Measurements from ENCODE around the gene ANKMY2.
"Not testable (repeated sequence)": the region's sequence is repeated elsewhere in the genome, so short reads cannot be mapped to it uniquely, and the experiment has no call there.

ANKMY2 gene

DNA sequence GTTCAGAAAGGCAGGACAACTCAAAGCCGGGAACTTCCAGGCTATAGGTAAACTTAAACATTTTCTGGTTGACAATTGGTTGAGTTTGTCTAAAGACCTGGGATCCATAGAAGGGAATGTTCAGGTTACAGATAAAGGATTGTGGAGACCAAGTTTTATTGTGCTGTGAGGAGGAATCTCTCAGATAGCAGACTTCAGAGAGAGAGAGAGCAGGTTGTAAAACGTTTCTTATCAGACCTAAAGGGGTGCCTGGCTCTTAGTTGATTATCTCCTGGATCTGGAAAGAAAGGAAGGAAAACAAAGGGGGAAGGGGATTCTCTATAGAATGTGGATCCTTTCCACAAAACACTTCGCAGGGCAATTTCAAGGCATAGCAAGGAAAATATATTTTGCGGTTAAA is 50.0 kb downstream of the ANKMY2 start:
- H3K36me3 Mint-ChIP-seq (ENCODE audit: insufficient read depth); ATAC-seq (replicated peaks); DNase-seq; H3K4me1 Mint-ChIP-seq (ENCODE audit: low read depth in 2 of 2); H3K9me3 Mint-ChIP-seq; H3K4me3 Mint-ChIP-seq; H3K27ac Mint-ChIP-seq; H3K27me3 Mint-ChIP-seq: not testable (repeated sequence)

DNA sequence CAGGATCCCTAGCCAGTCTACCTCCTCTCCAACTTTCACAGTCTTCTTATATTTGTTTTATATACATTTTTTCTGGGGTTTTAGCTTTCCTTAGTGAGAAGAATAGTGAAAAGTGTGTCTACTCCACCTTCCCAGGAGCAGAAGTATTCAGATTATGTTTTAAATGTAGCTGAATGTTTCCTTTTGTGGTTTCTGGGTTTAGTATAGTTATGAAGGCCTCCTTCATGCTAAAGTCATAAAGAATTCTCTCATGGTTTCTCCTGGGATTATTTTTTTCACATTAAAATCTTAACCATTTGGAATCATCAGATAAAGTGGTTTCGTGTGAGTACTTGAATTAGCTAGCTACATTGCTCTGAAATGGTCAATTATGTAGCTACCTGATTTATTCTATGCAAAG is 50.9 kb downstream of the ANKMY2 start:
- ATAC-seq (replicated peaks) (no peak), DNase-seq (no peak)
- no peaks in the 10 kb centered on the region for H3K9me3 Mint-ChIP-seq
- no peak overlapping the region for H3K4me3 Mint-ChIP-seq
- no peaks in the 10 kb centered on the region for H3K36me3 Mint-ChIP-seq (ENCODE audit: insufficient read depth)
- no peaks in the 10 kb centered on the region for H3K4me1 Mint-ChIP-seq (ENCODE audit: low read depth in 2 of 2)
- H3K27ac Mint-ChIP-seq = no peak overlapping the region
- no peaks in the 10 kb centered on the region for H3K27me3 Mint-ChIP-seq

DNA sequence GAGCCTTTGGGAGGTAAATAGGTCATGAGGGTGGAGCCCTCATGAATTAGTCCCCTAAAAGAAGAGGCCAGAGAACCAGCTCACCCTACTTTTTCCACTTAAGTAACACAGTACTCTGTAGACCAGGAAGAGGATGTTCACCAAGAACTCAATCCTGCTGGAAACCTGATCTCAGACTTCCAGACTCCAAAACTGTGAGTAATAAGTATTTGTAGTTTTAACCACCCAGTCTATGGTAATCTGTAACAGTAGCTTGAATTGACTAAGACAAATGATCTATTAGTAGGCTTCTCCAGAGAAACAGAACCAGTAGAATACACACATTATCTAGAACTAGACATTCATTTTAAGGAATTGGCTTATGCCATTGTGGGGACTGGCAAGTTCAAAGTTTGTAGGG is 51.5 kb downstream of the ANKMY2 start:
- DNase-seq (no peak), ATAC-seq (replicated peaks) (no peak)
- Mint-ChIP-seq H3K9me3 (no peaks in the 10 kb centered on the region), H3K27me3 (no peaks in the 10 kb centered on the region), H3K4me1 (ENCODE audit: low read depth in 2 of 2) (no peaks in the 10 kb centered on the region), H3K27ac (no peak overlapping the region), H3K4me3 (no peak overlapping the region), H3K36me3 (ENCODE audit: insufficient read depth) (no peaks in the 10 kb centered on the region)

DNA sequence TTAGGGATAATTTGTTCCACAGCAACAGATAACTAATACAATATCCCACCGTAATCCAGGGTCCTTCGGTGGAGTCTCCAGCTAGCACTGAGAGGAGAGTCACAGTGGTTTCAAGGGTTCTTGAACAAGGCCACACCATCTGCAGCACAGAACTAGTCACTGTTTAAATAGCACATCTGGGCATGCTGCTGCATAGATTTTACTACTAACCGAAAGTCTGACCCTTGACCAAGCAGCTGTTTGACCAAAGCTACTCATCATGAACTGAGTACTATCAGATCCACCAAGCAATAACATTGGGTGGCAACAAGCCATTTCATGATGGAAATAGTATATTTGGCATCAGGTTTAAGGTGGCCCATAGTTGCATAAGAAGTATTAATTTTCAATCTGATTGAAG is 53.2 kb downstream of the ANKMY2 start:
- DNase-seq (no peak), ATAC-seq (replicated peaks) (no peak)
- Mint-ChIP-seq H3K4me3 (no peak overlapping the region), H3K27me3 (no peaks in the 10 kb centered on the region), H3K27ac (no peak overlapping the region), H3K36me3 (ENCODE audit: insufficient read depth) (no peaks in the 10 kb centered on the region), H3K9me3 (no peaks in the 10 kb centered on the region), H3K4me1 (ENCODE audit: low read depth in 2 of 2) (no peaks in the 10 kb centered on the region)

DNA sequence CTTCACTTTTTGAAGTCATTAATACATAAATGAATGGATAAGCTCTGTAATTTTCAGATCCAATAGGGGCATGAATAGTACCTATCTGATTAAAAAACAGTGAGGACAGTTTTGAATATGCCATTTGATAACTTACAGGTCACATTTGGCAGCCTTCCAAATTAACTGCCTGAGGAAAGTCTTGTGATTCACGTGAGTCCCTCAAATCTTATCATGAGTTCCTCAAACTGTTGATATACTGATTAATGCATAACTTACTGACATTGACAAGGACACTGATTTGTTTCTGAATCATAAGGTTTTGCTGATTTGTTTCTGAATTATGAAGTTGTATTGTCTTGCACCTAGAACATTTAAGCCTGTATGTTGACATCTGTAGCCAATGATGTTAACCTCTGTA is 55.1 kb downstream of the ANKMY2 start:
- H3K27me3 Mint-ChIP-seq = peaks cover 0 to 10% of the 10 kb centered on the region in 2 donors
- no peaks in the 10 kb centered on the region for H3K36me3 Mint-ChIP-seq (ENCODE audit: insufficient read depth)
- DNase-seq (no peak), ATAC-seq (replicated peaks) (no peak)
- no peaks in the 10 kb centered on the region for H3K9me3 Mint-ChIP-seq
- no peak overlapping the region for H3K4me3 Mint-ChIP-seq
- no peak overlapping the region for H3K27ac Mint-ChIP-seq
- no peaks in the 10 kb centered on the region for H3K4me1 Mint-ChIP-seq (ENCODE audit: low read depth in 2 of 2)

DNA sequence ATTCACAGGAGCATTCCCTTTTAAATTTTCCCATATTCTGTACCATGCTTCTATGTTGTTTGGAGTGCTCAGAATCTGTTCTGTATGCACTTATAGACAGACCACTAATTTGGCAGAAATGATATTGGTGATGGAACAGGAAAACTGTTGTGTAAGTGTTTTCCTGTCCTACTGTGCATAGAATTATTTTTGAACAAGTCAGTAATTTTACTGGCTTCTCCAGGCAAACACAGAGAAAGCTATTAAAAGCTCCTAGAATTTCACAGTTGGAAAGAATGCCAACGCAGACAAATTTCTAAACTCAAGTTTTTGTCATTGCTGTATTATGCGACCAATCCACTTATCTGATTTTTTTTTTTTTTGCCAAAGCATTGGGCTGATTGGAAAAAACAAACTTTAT is 55.7 kb downstream of the ANKMY2 start:
- Mint-ChIP-seq H3K36me3 (ENCODE audit: insufficient read depth) (no peaks in the 10 kb centered on the region), H3K4me1 (ENCODE audit: low read depth in 2 of 2) (no peaks in the 10 kb centered on the region), H3K27me3 (peaks cover 0 to 16% of the 10 kb centered on the region in 2 donors), H3K4me3 (no peak overlapping the region), H3K27ac (no peak overlapping the region), H3K9me3 (no peaks in the 10 kb centered on the region)
- DNase-seq (no peak), ATAC-seq (replicated peaks) (no peak)

DNA sequence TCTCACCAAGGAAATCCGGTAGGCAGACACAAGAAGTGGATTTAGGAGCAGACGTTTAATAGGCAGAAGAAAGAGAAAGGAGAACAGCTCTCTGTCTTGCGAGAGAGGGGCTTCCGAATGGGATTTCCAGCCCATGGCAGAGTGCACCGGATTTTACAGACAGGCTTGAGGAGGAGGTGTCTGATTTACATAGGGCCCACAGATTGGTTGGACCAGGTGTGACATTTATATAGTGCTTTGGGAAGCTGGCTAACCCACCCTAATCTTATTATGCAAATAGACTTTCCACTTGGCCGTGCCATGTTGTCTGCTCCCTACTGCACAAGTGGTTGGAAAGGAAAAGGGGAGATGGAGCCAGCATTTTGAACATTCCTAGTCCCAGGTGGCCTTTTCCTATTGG is 57.8 kb downstream of the ANKMY2 start:
- H3K9me3 Mint-ChIP-seq = no peaks in the 10 kb centered on the region
- no peak overlapping the region for H3K27ac Mint-ChIP-seq
- ATAC-seq (replicated peaks) (no peak), DNase-seq (no peak)
- H3K36me3 Mint-ChIP-seq (ENCODE audit: insufficient read depth) = no peaks in the 10 kb centered on the region
- H3K4me3 Mint-ChIP-seq = no peak overlapping the region
- peaks cover 12 to 34% of the 10 kb centered on the region in 2 donors for H3K27me3 Mint-ChIP-seq
- no peaks in the 10 kb centered on the region for H3K4me1 Mint-ChIP-seq (ENCODE audit: low read depth in 2 of 2)

DNA sequence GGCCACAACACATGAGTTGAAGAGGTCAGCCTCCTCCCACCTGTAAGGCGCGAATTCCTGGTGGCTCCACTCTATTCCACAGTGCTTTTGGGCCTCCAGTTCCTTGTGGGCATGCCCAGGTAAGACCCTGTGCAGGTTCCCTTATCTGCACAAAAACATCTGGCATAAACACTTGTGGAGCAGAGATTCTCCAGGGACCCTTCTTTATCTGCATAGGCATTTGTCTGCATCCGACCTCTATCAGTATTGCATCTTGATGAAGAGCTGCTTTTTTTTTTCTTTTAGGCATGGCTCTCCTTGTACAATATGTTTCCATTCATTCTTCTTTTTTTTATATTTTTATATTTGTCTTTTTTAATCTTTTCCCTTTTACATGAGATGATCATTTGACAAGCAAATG is 58.4 kb downstream of the ANKMY2 start:
- H3K27me3 Mint-ChIP-seq = peaks cover 12 to 34% of the 10 kb centered on the region in 2 donors
- H3K27ac Mint-ChIP-seq = no peak overlapping the region
- H3K4me1 Mint-ChIP-seq (ENCODE audit: low read depth in 2 of 2) = no peaks in the 10 kb centered on the region
- H3K4me3 Mint-ChIP-seq = no peak overlapping the region
- no peaks in the 10 kb centered on the region for H3K9me3 Mint-ChIP-seq
- DNase-seq (no peak), ATAC-seq (replicated peaks) (no peak)
- no peaks in the 10 kb centered on the region for H3K36me3 Mint-ChIP-seq (ENCODE audit: insufficient read depth)

DNA sequence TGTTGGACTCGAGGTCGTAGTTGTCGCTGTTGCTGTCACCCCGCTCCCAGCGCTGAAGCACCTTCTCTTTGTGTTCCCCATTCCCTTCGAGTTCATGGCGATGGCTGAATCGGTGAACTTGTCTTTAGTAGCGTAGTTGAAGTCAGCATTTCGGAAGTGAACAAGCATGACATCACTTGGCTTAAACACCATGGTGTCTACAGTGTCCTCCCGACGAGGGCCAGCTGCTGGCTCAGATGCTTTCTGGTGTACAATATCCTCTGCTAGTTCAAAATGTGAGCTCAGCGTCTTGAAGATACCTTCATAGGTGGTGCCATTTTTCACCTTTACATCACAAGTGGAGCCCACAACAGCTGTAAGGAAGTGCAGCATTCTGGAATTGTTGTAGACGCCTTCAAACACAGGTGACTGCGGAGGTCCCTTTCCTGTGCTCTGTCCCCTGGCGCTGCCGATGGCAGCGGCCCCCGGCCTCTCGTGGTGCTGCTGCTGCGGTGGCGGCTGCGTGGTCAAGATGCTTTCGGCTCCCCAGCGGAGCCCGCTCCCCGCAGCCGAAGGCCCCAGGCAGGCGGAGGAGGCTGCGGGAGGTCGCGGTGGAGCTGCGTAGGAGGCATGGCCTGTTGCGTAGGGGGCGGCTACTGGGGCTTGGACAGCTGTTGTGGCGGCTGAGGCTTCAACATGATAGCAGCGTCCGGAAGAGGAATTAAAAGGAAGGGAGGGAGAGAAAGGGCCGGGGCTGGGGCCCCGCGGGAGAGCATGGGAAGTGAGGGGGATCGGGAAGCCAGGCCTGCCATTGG is 59.3 kb downstream of the ANKMY2 start:
- Mint-ChIP-seq H3K36me3 (ENCODE audit: insufficient read depth) (no peaks in the 10 kb centered on the region), H3K4me3 (no peak overlapping the region), H3K9me3 (no peaks in the 10 kb centered on the region), H3K27me3 (peaks cover 12 to 34% of the 10 kb centered on the region in 2 donors), H3K4me1 (ENCODE audit: low read depth in 2 of 2) (no peaks in the 10 kb centered on the region), H3K27ac (no peak overlapping the region)
- DNase-seq (no peak), ATAC-seq (replicated peaks) (no peak)

DNA sequence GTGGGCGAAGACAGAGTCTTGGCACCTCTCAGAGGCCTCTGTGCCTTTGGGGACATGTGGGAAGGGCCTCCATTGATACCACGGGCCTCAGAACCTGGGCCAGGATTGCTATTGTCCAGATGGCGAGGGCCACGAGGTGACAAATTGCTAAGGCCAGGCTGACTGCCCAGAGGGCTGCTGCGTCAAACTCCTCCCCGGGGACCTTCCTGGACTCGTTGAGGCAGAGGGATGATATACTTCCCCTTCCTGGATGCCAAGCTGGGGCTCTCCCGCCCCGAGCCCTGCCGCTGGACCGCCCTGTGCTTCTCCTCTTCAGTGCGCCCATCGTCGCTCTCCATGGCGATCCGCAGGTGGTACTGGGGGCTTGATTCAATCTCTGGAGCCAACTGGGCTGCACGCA is 60.0 kb downstream of the ANKMY2 start:
- no peak for DNase-seq
- no peak for ATAC-seq (replicated peaks)
- Mint-ChIP-seq H3K4me3 (no peak overlapping the region), H3K27ac (no peak overlapping the region), H3K9me3 (no peaks in the 10 kb centered on the region), H3K27me3 (peaks cover 12 to 34% of the 10 kb centered on the region in 2 donors), H3K4me1 (ENCODE audit: low read depth in 2 of 2) (no peaks in the 10 kb centered on the region), H3K36me3 (ENCODE audit: insufficient read depth) (no peaks in the 10 kb centered on the region)

DNA sequence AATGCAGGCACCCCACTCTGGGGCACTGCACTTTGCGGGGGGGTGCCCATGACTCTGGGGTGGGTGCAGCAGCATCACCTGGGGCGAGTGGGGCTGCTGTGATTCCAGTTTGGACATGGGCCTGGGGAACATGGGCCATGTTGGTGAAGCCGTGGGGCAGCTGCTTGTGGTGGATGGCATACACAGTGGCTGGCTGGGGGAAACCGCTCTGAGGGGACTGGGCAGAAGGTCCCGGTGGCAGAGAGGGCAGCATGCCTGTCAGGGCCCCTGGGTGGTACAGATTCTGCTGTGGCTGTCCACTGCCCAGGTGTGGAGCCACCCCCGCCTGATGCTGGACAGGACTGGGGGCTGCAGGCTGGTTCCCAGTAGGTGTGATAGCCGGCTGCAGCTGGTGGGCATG is 61.7 kb downstream of the ANKMY2 start:
- Mint-ChIP-seq H3K27me3 (peaks cover 12 to 34% of the 10 kb centered on the region in 2 donors), H3K4me1 (ENCODE audit: low read depth in 2 of 2) (no peaks in the 10 kb centered on the region), H3K27ac (no peak overlapping the region), H3K36me3 (ENCODE audit: insufficient read depth) (no peaks in the 10 kb centered on the region), H3K4me3 (no peak overlapping the region), H3K9me3 (no peaks in the 10 kb centered on the region)
- ATAC-seq (replicated peaks) (no peak), DNase-seq (no peak)

DNA sequence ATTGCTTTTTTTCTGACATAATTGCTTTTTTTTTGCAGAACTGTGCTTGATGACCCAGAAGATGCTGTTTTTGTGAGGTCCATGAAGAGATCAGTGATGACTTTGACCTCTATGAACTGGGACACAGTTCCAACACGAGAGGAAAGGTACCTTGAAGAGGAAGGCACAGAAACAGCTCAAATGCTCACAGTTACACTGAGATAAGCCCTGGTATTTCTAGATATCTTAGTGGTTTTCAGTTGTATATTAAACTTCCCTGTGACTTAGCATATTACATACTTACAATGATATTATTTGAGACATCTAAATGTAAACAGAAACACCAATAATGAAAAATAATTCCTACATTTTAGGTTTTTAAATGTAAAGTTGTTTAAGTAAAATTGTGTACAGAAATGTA is 64.3 kb downstream of the ANKMY2 start:
- Mint-ChIP-seq H3K9me3 (no peaks in the 10 kb centered on the region), H3K36me3 (ENCODE audit: insufficient read depth) (no peaks in the 10 kb centered on the region), H3K4me3 (no peak overlapping the region), H3K4me1 (ENCODE audit: low read depth in 2 of 2) (no peaks in the 10 kb centered on the region), H3K27me3 (peaks cover 12 to 32% of the 10 kb centered on the region in 2 donors), H3K27ac (no peak overlapping the region)
- no peak for DNase-seq
- no peak for ATAC-seq (replicated peaks)

DNA sequence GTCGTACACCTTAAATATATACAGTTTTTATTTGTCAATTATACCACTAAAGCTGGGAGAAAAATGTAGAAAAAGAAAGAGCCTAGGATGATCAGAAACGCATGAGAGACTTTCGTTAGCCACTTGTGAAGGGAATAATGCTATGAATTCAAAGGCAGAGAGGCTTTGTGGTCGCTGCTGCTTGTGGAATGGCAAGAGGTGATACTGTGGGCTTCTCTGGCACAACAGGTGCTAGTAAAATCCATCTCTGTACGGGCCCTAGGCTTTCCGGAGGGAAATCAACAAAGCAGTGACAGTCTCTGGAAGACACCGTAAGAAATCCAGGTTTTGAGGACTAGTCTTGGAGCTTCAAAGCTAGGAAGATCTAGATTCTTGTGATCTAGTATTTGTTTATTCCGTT is 66.3 kb downstream of the ANKMY2 start:
- Mint-ChIP-seq H3K27me3 (peaks cover 9 to 13% of the 10 kb centered on the region in 2 donors), H3K27ac (no peak overlapping the region), H3K4me3 (no peak overlapping the region), H3K4me1 (ENCODE audit: low read depth in 2 of 2) (no peaks in the 10 kb centered on the region), H3K9me3 (no peaks in the 10 kb centered on the region), H3K36me3 (ENCODE audit: insufficient read depth) (no peaks in the 10 kb centered on the region)
- DNase-seq = no peak
- no peak for ATAC-seq (replicated peaks)

DNA sequence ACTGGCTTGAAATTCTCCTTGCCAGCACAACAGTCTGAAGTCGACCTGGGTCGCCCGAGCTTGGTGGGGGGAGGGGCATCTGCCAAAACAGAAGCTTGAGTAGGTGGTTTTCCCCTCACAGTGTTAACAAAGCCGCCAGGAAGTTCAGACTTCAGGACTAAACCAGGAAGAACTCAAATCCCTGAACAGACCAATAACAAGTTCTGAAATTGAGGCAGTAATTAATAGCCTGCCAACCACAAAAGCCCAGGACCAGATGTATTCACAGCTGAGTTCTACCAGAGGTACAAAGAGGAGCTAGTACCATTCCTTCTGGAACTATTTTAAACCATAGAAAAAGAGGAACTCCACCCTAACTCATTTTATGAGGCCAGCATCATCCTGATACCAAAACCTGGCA is 73.6 kb downstream of the ANKMY2 start:
- no peak overlapping the region for H3K4me3 Mint-ChIP-seq

More for the DNA sequence above, 73.6 kb downstream of the ANKMY2 start:
- DNase-seq = no peak
- peaks cover 22 to 44% of the 10 kb centered on the region in 2 donors for H3K27me3 Mint-ChIP-seq
- H3K36me3 Mint-ChIP-seq (ENCODE audit: insufficient read depth) = no peaks in the 10 kb centered on the region
- no peaks in the 10 kb centered on the region for H3K9me3 Mint-ChIP-seq
- H3K27ac Mint-ChIP-seq = no peak overlapping the region
- no peaks in the 10 kb centered on the region for H3K4me1 Mint-ChIP-seq (ENCODE audit: low read depth in 2 of 2)
- no peak for ATAC-seq (replicated peaks)
